ENCODE data around the gene ESCO1. TPM values are rescaled to one million over a fixed set of nuclear protein-coding genes. Genes with fewer than 3 reads are reported as not detected.

The ESCO1 gene
- total and polyA plus RNA-seq, 10 donors, result 13.5 to 35.0 (median 19.9) TPM

DNA sequence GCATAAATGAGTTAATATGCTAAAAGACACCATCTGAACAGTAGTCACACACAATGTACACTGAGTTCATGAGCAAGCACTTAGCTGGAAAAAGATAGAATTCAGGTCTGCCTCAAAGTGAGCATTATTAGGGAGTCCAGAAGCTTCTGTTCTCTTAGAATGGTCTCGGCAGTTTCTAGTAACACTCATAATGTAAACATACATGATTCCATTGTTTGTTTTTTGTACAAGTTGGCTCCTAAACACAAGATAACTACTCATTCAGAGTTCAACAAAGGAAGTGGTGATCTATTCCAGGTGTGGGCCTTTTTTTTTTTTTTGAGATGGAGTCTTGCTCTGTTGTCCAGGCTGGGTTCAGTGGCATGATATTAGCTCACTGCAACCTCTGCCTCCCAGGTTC is 66.2 kb downstream of the ESCO1 start:
- intact Hi-C loops (cut with DNase I; ENCODE audit: low total_unique reads), result no loop called here
- no peak for DNase-seq
- H3K4me3 ChIP-seq, result no peak overlapping the region
- WGBS, 5 donors, result 87 to 94% (median 90%) methylated on average over 1 of the region's 1 CpG
- TF ChIP-seq POLR2AphosphoS5 (IDR thresholded peaks at IDR 0.05) (no peak), POLR2A (IDR thresholded peaks at IDR 0.05) (no peak)
- TF ChIP-seq, protein P1, sequence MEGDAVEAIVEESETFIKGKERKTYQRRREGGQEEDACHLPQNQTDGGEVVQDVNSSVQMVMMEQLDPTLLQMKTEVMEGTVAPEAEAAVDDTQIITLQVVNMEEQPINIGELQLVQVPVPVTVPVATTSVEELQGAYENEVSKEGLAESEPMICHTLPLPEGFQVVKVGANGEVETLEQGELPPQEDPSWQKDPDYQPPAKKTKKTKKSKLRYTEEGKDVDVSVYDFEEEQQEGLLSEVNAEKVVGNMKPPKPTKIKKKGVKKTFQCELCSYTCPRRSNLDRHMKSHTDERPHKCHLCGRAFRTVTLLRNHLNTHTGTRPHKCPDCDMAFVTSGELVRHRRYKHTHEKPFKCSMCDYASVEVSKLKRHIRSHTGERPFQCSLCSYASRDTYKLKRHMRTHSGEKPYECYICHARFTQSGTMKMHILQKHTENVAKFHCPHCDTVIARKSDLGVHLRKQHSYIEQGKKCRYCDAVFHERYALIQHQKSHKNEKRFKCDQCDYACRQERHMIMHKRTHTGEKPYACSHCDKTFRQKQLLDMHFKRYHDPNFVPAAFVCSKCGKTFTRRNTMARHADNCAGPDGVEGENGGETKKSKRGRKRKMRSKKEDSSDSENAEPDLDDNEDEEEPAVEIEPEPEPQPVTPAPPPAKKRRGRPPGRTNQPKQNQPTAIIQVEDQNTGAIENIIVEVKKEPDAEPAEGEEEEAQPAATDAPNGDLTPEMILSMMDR (IDR thresholded peaks at IDR 0.05 in 8 of 11, conservative IDR thresholded peaks at IDR 0.05 in 3 of 11), result no peak
- H3K27ac ChIP-seq, result no peak overlapping the region
- H3K9me3 ChIP-seq, result no peaks in the 10 kb centered on the region
- H3K36me3 ChIP-seq, result peaks cover 0 to 100% (median 70%) of the 10 kb centered on the region in 6 donors
- no peaks in the 10 kb centered on the region for H3K4me1 ChIP-seq
- no peaks in the 10 kb centered on the region for H3K27me3 ChIP-seq (replicated peaks in 1 of 7)

DNA sequence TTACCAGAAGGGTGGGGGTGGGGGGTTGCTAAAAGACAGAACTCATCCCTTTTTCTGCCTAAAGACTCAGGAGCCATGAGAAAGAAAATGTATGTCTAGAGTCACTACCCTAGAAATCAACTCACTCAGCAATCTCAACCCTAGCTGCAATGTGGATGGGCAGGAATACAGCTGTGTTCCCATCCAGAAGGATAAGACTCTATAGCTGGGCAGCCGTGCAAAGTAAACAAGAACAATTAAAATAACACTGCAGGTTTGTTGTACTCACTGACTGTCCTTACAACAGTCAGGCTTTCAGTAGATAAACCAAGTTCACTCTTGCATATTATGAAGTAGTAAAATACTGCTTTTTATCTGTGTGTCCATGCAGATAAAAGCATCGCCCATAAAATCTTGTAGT is 74.0 kb downstream of the ESCO1 start:
- TF ChIP-seq POLR2AphosphoS5 (IDR thresholded peaks at IDR 0.05) (no peak), POLR2A (IDR thresholded peaks at IDR 0.05) (no peak)
- TF ChIP-seq, protein P1 (IDR thresholded peaks at IDR 0.05 in 8 of 11, conservative IDR thresholded peaks at IDR 0.05 in 3 of 11), result no peak
- peaks cover 0 to 99% (median 41%) of the 10 kb centered on the region in 6 donors for H3K36me3 ChIP-seq
- H3K9me3 ChIP-seq, result no peaks in the 10 kb centered on the region
- no peak overlapping the region for H3K27ac ChIP-seq
- 94 to 99% (median 97%) methylated on average over 2 of the region's 2 CpGs for WGBS, 5 donors
- H3K4me3 ChIP-seq, result no peak overlapping the region
- DNase-seq, result no peak
- H3K4me1 ChIP-seq, result no peaks in the 10 kb centered on the region
- intact Hi-C loops (cut with DNase I; ENCODE audit: low total_unique reads), result no loop called here
- H3K27me3 ChIP-seq (replicated peaks in 1 of 7), result no peaks in the 10 kb centered on the region

DNA sequence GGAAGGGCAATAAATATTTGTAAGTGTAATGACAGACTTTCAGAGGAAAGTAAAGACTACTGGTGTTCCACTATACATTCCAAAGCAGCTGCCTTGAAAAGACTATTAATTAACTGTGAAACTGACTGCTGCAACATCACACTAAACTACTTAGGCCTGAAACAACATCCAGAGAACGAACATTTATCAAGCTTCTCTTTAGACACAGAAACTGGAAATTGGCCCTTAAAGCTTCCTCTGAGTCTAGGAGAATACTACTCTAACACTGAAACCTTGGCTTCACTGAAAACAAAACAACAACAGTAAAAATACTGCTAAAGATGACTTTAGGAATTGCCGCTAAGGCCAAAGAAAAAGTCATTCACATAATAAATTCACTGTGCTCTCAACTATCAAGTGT is 74.6 kb downstream of the ESCO1 start:
- peaks cover 0 to 99% (median 35%) of the 10 kb centered on the region in 6 donors for H3K36me3 ChIP-seq
- WGBS, 5 donors, result 81 to 91% (median 87%) methylated on average over 2 of the region's 2 CpGs
- no peaks in the 10 kb centered on the region for H3K27me3 ChIP-seq (replicated peaks in 1 of 7)
- H3K4me3 ChIP-seq, result no peak overlapping the region
- DNase-seq, result no peak
- H3K4me1 ChIP-seq, result no peaks in the 10 kb centered on the region
- TF ChIP-seq POLR2AphosphoS5 (IDR thresholded peaks at IDR 0.05), result no peak
- no peak for TF ChIP-seq POLR2A (IDR thresholded peaks at IDR 0.05)
- TF ChIP-seq, protein P1 (IDR thresholded peaks at IDR 0.05 in 8 of 11, conservative IDR thresholded peaks at IDR 0.05 in 3 of 11), result no peak
- no peaks in the 10 kb centered on the region for H3K9me3 ChIP-seq
- intact Hi-C loops (cut with DNase I; ENCODE audit: low total_unique reads), result no loop called here
- H3K27ac ChIP-seq, result no peak overlapping the region

DNA sequence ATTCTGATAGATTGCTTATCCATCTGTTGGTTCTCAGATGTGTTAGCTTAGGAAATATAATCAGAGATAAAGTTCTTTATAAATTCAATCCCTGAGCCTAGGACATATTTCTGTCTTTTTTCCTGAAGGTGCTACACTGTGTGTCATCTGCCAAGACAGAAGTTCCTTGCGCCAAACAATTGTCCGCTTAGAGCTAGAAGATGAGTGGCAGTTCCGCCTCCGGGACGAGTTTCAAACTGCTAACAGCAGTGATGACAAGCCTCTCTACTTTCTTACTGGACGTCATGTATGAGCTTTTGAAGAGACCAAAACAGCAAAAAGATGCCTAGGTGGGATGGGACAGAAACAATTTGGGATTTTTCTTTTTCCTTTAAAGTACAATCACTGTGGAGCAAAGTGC is 78.0 kb downstream of the ESCO1 start:
- Histone ChIP-seq H3K27ac (no peak overlapping the region), H3K36me3 (peaks cover 0 to 98% (median 15%) of the 10 kb centered on the region in 6 donors), H3K4me1 (no peaks in the 10 kb centered on the region), H3K27me3 (replicated peaks in 1 of 7) (no peaks in the 10 kb centered on the region), H3K4me3 (no peak overlapping the region), H3K9me3 (no peaks in the 10 kb centered on the region)
- no peak for DNase-seq
- 89 to 95% (median 94%) methylated on average over 6 of the region's 6 CpGs for WGBS, 5 donors
- intact Hi-C loops (cut with DNase I; ENCODE audit: low total_unique reads), result no loop called here
- TF ChIP-seq POLR2A (IDR thresholded peaks at IDR 0.05) (no peak), POLR2AphosphoS5 (IDR thresholded peaks at IDR 0.05) (no peak)
- TF ChIP-seq, protein P1 (IDR thresholded peaks at IDR 0.05 in 8 of 11, conservative IDR thresholded peaks at IDR 0.05 in 3 of 11), result no peak

All from spleen (tissue), 11 donors.